ENCODE measurements around the gene DAG1. TPM values are rescaled to one million over a fixed set of nuclear protein-coding genes. Genes with fewer than 3 reads are reported as not detected.

The DAG1 gene
- total RNA-seq, 1 donor from 2014 or later: 139 TPM

DNA sequence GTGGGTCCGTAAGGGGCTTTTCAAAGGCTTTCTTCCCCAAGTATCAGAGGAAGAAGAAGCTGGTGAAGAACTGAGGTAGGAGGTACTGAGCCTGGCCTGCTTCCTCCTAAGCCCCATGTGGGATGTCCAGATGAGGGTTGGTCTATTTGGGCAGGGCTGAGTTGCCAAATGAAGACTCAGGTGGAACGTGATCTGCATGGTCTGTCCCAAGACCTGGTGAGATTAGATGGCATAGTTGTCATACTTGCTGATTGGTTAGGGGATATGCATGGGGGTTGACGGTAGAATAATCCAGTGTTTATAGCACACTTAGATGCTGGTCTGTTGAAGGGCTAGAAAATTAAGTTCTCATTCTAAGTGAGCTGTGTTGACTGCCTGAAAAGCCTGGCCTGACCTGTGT, 47.9 kb downstream of the DAG1 start:
- no peak for DNase-seq (ENCODE audit: low spot score)

DNA sequence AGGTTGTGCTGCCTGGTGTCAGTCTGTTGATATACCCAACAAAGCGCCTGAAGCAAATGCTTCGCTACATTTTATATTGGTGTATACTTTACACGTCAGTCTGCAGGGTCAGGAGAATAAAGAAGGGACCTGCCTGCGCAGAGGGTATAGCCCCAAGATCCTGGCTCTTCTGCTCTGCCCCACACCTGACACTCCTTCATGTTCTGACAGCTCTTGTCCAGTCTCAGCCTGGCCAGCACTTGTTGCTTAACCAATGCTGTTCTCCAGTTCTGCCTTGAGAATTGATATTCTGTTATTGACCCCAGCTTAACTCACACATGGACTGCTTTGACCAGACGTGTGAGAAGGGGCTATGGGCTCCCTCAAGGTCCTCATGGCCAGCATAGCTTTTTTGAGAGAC, 48.4 kb downstream of the DAG1 start:
- DNase-seq (ENCODE audit: low spot score): no peak

DNA sequence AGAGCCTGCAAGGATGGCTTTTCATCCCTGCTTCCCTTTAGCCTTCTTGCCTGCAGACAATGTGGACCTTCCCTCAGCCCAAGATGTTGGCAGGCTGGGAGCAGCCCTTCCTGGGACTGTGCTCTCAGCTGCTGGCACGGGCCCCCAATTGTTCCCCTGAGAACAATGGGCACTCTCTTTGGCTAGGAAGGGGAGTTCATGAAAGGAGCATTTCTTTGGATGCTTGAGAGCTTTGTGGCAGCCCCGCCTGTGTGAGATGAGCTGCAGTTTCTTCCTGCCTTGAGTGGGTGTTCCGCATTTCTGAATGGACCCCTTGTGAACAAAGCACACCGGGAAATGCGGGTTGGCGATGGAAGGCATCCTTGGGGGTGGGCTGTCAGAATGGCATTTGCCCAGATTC, 49.2 kb downstream of the DAG1 start:
- DNase-seq (ENCODE audit: low spot score): no peak

DNA sequence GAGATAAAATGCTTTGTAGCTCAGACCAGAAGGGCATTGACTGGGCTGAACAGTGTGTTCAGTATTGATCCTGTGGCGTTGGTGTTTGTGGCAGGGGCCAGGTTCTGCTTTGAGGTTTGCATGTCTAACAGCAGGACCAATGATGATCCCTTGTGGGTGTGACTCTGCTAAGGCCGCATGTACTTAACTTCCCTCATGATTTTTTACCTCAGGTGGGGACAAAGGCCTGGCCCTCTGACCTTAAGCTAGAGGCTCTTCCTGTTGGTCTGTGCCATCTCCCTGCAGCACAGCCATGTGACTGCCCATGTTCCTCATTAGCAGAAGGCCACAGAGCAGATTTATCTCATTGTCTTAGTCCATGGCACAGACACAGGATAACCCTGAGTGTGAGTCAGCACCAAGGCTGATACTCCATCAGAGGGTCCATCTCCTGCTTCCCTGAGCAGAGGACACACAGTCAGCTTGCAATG, 49.9 kb downstream of the DAG1 start:
- DNase-seq (ENCODE audit: low spot score): peak; percentile 40

DNA sequence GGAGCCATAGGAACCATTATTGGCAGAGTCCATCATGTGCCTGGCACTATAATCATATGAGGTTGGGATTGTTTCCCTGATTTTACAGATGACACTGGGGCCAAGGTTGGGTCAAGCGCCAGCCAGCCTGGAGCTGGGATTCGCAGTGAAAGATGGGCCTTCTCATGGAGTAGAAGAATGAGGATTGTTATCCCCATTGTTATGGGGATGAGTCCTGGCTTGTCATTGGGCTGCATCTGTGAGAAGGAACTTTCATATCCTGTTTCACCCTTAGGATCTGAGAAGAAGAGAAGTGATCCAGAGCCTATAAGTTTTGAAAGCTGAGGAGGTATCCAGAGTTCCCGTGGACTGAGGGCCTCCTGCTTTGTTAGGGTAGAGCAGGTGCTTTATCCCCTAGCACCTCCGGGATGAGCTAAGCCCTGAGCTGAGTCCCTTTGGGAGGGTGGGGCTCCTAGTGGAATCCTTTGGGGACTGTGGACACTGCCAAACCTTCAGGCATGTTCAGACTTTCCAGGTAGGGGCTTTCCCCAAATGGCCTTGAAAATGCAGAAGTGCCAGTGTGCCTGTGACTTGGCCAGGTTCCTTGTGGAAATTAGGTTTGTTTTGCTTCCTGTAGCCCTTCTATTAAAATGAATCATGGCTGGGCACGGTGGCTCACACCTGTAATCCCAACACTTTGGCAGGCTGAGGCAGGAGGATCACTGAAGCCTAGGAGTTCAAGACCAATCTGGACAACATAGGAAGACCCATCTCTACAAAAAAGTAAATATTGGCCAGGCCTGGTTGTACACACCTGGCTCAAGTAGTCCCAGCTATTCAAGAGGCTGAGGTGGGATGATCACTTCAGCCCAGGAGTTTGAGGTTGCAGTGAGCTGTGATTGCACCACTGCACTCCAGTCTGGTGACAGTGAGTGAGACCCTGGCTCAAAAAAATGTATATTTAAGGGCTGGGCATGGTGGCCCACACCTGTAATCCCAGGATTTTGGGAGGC, 54.0 kb downstream of the DAG1 start:
- DNase-seq (ENCODE audit: low spot score): no peak

DNA sequence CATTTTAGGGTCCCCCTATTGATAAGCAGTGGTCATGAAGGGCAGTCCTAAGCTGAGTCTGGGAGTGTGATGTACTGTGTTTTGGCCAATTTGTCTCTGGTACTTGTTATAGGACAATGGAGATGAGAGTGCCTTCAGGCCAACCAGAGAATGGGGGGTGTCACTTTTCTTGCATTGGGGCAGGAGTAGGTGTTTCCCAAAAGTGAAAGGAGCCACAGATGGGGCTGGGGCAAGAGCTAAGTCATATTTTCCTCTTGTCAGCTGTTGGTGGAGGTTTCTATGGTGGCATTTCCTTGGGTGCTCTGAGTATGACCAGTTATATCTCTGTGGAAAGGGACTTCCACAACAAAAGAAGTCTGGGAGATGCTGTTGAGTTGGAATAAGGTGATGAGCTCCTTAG, 59.5 kb downstream of the DAG1 start:
- DNase-seq (ENCODE audit: low spot score): no peak

DNA sequence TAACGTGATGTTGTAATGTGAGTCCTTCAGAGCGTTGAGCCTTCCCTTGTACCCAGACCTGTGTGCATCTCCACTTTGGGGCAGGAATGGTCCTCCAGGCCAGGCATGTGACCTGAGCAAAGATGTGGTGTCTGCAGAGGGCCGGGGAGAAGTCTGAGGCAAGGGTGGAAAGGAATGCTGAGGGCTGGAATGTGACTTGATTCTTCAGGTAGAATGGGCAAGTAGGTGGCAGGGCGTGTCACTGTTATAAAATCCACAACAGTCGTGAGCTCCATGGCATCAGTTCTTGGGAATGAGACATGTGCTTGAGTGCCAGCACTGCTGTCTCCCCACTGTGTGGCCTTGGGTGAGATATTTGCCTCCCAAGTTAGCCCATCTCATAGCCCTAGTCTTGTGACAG, 60.2 kb downstream of the DAG1 start:
- no peak for DNase-seq (ENCODE audit: low spot score)

DNA sequence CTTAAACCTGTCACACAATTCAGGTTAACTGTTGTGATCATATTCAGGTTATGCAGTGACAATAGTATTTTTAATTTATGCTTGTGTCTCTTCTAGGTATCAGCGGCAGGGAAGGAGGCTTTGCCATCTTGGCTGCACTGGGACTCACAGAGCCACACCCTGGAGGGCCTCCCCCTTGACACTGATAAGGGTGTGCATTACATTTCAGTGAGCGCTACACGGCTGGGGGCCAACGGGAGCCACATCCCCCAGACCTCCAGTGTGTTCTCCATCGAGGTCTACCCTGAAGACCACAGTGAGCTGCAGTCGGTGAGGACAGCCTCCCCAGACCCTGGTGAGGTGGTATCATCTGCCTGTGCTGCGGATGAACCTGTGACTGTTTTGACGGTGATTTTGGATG, 60.6 kb downstream of the DAG1 start:
- no peak for DNase-seq (ENCODE audit: low spot score)

DNA sequence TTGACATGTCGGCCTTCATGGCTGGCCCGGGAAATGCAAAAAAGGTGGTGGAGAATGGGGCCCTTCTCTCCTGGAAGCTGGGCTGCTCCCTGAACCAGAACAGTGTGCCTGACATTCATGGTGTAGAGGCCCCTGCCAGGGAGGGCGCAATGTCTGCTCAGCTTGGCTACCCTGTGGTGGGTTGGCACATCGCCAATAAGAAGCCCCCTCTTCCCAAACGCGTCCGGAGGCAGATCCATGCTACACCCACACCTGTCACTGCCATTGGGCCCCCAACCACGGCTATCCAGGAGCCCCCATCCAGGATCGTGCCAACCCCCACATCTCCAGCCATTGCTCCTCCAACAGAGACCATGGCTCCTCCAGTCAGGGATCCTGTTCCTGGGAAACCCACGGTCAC, 61.2 kb downstream of the DAG1 start:
- no peak for DNase-seq (ENCODE audit: low spot score)

DNA sequence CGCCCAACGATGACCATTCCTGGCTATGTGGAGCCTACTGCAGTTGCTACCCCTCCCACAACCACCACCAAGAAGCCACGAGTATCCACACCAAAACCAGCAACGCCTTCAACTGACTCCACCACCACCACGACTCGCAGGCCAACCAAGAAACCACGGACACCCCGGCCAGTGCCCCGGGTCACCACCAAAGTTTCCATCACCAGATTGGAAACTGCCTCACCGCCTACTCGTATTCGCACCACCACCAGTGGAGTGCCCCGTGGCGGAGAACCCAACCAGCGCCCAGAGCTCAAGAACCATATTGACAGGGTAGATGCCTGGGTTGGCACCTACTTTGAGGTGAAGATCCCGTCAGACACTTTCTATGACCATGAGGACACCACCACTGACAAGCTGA, 61.6 kb downstream of the DAG1 start:
- DNase-seq (ENCODE audit: low spot score): no peak

DNA sequence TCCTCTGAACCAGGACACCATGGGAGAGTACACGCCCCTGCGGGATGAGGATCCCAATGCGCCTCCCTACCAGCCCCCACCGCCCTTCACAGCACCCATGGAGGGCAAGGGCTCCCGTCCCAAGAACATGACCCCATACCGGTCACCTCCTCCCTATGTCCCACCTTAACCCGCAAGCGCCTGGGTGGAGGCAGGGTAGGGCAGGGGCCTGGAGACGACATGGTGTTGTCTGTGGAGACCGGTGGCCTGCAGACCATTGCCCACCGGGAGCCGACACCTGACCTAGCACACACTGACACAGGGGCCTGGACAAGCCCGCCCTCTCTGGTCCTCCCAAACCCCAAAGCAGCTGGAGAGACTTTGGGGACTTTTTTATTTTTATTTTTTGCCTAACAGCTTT, 63.0 kb downstream of the DAG1 start:
- no peak for DNase-seq (ENCODE audit: low spot score)

DNA sequence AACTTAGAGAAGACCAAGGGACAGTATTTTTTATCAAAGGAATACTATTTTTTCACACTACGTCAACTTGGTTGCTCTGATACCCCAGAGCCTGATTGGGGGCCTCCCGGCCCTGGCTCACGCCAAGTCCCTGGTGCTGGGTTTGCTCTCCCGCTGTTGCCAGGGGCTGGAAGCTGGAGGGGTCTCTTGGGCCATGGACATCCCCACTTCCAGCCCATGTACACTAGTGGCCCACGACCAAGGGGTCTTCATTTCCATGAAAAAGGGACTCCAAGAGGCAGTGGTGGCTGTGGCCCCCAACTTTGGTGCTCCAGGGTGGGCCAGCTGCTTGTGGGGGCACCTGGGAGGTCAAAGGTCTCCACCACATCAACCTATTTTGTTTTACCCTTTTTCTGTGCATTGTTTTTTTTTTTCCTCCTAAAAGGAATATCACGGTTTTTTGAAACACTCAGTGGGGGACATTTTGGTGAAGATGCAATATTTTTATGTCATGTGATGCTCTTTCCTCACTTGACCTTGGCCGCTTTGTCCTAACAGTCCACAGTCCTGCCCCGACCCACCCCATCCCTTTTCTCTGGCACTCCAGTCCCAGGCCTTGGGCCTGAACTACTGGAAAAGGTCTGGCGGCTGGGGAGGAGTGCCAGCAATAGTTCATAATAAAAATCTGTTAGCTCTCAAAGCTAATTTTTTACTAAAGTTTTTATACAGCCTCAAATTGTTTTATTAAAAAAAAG, 63.9 kb downstream of the DAG1 start:
- DNase-seq (ENCODE audit: low spot score): no peak

DNA sequence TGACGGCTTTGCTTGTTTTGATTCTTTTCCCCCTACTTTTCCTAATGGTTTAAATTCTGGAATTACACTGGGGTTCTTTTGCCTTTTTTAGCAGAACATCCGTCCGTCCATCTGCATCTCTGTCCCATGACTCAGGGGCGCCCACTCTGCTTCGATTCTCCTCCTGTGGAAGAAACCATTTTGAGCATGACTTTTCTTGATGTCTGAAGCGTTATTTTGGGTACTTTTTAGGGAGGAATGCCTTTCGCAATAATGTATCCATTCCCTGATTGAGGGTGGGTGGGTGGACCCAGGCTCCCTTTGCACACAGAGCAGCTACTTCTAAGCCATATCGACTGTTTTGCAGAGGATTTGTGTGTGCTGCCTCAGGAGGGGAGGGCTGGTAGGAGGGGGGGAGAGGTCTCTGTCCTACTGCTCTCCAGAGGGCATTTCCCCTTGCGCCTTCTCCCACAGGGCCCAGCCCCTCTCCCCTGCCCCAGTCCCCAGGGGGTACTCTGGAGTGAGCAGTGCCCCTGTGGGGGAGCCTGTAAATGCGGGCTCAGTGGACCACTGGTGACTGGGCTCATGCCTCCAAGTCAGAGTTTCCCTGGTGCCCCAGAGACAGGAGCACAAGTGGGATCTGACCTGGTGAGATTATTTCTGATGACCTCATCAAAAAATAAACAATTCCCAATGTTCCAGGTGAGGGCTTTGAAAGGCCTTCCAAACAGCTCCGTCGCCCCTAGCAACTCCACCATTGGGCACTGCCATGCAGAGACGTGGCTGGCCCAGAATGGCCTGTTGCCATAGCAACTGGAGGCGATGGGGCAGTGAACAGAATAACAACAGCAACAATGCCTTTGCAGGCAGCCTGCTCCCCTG, 64.7 kb downstream of the DAG1 start:
- DNase-seq (ENCODE audit: low spot score): no peak

DNA sequence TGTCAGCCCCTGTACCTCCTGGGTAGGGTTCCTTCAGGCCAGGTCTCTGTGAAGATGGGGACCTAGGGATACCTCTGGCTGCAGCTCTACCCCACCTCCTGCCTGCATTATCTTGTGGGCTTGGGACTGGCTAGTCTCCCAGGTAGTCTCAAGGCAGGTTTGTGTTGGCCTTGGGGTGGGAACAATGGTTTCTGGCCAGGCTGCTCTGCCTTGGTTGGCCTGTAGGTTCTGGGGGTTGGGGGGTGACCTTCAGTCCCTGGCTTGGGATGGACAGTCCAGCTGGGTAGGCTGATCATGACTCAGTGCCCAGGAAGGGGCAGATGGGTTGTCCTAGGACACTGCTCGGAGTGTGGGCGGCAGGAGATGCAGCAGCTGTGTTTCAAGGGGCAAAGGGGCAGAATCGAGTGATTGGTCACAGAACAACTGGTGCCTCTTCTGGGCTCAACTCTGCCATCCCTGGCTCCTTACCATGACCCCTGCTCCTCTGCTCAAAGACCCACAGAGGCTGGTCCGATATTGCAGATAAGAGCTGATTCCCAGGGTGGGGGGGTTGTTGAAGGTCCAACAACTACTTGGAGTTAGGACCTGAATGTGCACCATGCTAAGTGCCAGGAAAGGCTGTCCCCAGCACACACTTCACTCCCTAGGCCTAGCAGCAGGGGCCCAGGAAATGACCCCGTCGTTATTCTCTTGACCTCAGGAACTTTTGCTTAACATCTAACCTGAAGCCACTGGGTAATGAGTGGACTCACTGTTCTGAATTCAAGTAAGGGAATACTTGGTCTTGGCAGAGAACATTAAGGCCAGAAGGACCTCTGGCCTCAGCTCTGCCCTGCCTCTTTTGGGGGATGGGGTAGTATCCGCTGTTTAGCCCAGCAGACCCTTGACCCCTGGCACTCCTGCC, 66.2 kb downstream of the DAG1 start:
- DNase-seq (ENCODE audit: low spot score): no peak

DNA sequence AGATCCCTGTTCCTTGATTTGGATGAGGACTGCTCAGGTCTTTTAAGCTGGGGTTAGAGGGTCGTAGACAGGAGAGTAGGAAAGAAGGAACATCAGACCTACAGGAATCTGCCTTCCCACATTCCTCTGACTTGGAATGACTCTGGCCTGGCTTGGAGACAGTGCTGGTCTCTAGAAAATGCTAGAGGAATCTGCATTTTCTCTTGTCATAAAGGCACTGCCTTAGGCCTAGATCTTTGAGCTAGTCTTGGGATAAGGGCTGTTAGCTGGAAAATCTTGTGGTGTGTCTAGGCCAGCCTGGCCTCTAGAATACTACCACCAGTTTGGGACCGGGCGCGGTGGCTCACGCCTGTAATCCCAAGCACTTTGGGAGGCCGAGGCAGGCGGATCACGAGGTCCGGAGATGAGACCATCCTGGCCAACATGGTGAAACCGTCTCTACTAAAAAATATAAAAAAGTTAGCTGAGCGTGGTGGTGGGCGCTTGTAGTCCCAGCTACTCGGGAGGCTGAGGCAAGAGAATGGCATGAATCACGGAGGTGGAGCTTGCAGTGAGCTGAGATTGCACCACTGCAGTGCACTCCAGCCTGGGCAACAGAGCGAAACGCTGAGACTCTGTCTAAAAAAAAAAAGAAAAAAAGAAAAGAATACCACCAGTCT, 66.9 kb downstream of the DAG1 start:
- no peak for DNase-seq (ENCODE audit: low spot score)

DNA sequence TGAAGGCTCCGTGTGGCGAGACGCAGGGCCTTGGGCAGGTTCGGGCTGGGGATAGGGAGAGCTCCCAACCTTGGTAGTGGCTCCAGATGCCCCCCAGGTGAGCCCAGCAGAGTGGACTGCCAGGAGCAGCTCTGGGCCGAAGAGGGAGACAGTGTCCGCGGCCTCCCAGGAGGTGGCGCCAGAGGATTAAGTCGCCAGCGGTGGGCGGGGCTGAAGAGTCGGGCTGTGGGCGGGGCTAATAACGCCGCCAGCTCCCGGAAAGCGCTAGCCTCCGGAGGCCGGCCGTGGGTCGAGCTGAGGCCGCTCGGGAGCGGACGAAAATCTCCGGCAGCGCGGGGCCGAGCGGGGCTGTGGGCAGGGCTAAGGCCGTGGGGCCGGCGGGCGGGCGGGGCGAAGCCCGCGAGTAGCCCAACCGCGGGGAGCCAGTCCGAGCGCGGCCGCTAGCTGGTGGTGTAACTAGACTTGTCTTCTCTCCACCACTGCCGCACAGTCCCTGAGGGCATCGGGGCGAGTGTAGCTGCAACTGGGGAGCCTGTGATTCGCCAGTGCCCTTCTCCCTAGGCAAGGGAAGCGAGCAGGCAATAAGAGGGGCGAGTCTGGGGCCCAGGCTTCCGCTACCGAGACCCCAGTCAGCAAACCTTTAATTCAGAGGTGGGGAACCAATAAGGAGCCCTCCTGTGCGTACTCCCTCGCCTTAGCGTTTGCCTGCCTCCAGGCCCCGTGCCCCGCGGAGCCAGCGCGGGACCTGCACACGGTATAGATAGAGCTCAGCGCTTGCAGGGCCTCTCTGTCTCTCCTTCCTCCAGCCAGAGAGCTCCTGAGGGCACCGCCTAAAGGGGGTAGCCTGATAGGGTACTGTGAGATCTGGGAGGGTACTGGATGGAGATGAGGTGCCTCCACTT, 69.8 kb downstream of the DAG1 start:
- DNase-seq (ENCODE audit: low spot score): peak; percentile 94

DNA sequence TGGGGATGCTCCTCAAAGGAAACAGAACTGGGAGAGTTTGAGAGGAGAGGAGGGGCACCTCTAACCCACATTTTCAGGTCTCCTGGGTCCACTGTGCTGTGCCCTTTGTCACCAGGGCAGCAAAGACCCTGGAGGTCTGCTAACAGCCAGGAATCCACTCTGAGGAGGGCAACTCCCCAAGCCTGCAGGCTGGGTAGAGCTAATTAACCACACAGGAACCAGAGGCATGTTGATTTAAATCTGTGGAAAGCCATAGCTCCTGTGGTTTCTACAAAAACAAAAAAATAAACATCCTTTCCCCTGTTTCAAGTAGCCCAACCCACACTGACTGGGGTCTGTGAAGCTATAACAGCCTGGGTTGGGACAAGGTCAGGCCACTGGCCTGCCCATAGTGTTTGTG, 82.0 kb downstream of the DAG1 start:
- no peak for DNase-seq (ENCODE audit: low spot score)

DNA sequence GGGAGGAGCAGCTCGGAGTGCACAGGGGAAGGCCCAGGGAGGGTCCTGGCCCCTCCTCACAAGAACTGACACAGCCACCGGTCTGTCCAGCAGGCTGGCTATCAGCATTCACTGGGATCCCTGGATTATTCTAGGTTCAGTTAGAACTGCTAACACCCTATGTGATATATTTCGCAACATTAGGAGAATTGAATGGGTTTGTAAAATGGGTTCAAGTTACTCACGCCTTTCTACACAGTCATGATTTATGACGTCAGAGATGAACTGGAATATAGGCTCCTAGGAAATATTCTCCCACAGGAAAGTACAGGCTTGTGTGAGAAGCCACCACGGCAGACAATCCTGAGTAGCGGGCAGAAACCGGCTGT, 83.2 kb downstream of the DAG1 start:
- DNase-seq (ENCODE audit: low spot score): no peak
